Esophagus squamous epithelium (tissue), 5 donors: Measurements from ENCODE around the gene SYF2. TPM values are rescaled to one million over a fixed set of nuclear protein-coding genes. Genes with fewer than 3 reads are reported as not detected.
A peak's percentile ranks its signal among the peaks of the same experiment; 100 is the strongest.

ENCODE experiments used
- DNase-seq: peaks from one replicate; lab custom pipeline; 2025; lab: John Stamatoyannopoulos, UW
- H3K27ac ChIP-seq, 4 donors: fragments of 200-600 bp; sonication (generic); one replicate each; pipeline ENCODE4 v1.5.1; 2016 to 2019; ENCODE audit warnings: mild to moderate bottlenecking in 1 of 4
- H3K27me3 ChIP-seq, 4 donors: fragments of 200-600 bp; sonication (generic); 1 replicate in 3 of 4; 2 replicates in 1 of 4; pipeline versions ENCODE4 v1.5.1 to v1.6.0; 2017 to 2021; ENCODE audit warnings: antibody characterized with exemption in 1 of 4
- H3K36me3 ChIP-seq, 3 donors: fragments of 200-600 bp; sonication (generic); one replicate each; pipeline ENCODE4 v1.5.1; 2016 to 2019
- H3K4me1 ChIP-seq, 3 donors: fragments of 200-600 bp; sonication (generic); one replicate each; pipeline ENCODE4 v1.5.1; 2017 to 2019
- H3K4me3 ChIP-seq, 4 donors: fragments of 200-600 bp; sonication (generic); 1 replicate in 3 of 4; 2 replicates in 1 of 4; pipeline ENCODE4 v1.5.1; 2016 to 2019; ENCODE audit warnings: mild to moderate bottlenecking in 2 of 4, moderate library complexity in 1 of 4
- H3K9me3 ChIP-seq, 3 donors: fragments of 200-600 bp; sonication (generic); one replicate each; pipeline ENCODE4 v1.5.1; 2016 to 2019
- POLR2A ChIP-seq, 4 donors: fragments of 450-650 bp; IDR thresholded peaks; one replicate each; pipeline ENCODE4 v1.6.1; 2017; ENCODE audit warnings: antibody characterized with exemption in 4 of 4, mild to moderate bottlenecking in 4 of 4, moderate library complexity in 3 of 4
- WGBS, 2 donors: methylation state at CpG; one replicate each; pipeline ENCODE4 v1.1.5; 2018; 5-methylcytosine and 5-hydroxymethylcytosine counted together
- intact Hi-C: fragments of 100-400 bp; cut with DNase I; formaldehyde crosslinking; loops from one replicate; pipeline ENCODE4 v1.15.0; 2022
- total RNA-seq, 4 donors: library from RNA; depleted of rRNA; stranded (reverse); fragments of >200 nt; gene quantifications; one replicate each; pipeline ENCODE4 v1.1.0, GENCODE V29; 2016
- TF ChIP-seq, protein P1 (sequence below), 6 experiments: fragments of 450-650 bp in 4 of 6; fragments of 200-600 bp in 2 of 6; sonication (generic) in 2 of 6; IDR thresholded peaks; one replicate each; pipeline ENCODE4 v1.5.1; 2016 to 2019; ENCODE audit warnings: antibody characterized with exemption in 6 of 6, mild to moderate bottlenecking in 4 of 6, moderate library complexity in 4 of 6
- donor health status: DM: yes; HTN: yes; CAD: no.

The SYF2 gene
- total RNA-seq, 4 donors from 2014 or later = 14.5 to 53.2 (median 37.1) TPM

GRCh38 chr1:25201006-25201405 is 31.3 kb downstream of the SYF2 start:
- H3K36me3 ChIP-seq = no peaks in the 10 kb centered on the region
- H3K4me3 ChIP-seq = no peak overlapping the region
- WGBS, 2 donors = 74 to 79% methylated on average over 7 of the region's 7 CpGs
- H3K4me1 ChIP-seq = peaks cover 0 to 23% (median 10%) of the 10 kb centered on the region in 3 donors
- DNase-seq = no peak
- intact Hi-C loops = loop anchor here (5.0 kb wide), 1 partner anchor 354 kb away; no protein-coding TSS in a partner anchor
- no peak overlapping the region for H3K27ac ChIP-seq
- peaks cover 0 to 11% (median 0%) of the 10 kb centered on the region in 4 donors for H3K27me3 ChIP-seq
- TF ChIP-seq POLR2A (IDR thresholded peaks at IDR 0.05) = no peak
- TF ChIP-seq, protein P1, sequence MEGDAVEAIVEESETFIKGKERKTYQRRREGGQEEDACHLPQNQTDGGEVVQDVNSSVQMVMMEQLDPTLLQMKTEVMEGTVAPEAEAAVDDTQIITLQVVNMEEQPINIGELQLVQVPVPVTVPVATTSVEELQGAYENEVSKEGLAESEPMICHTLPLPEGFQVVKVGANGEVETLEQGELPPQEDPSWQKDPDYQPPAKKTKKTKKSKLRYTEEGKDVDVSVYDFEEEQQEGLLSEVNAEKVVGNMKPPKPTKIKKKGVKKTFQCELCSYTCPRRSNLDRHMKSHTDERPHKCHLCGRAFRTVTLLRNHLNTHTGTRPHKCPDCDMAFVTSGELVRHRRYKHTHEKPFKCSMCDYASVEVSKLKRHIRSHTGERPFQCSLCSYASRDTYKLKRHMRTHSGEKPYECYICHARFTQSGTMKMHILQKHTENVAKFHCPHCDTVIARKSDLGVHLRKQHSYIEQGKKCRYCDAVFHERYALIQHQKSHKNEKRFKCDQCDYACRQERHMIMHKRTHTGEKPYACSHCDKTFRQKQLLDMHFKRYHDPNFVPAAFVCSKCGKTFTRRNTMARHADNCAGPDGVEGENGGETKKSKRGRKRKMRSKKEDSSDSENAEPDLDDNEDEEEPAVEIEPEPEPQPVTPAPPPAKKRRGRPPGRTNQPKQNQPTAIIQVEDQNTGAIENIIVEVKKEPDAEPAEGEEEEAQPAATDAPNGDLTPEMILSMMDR (IDR thresholded peaks at IDR 0.05) = no peak
- no peaks in the 10 kb centered on the region for H3K9me3 ChIP-seq

DNA sequence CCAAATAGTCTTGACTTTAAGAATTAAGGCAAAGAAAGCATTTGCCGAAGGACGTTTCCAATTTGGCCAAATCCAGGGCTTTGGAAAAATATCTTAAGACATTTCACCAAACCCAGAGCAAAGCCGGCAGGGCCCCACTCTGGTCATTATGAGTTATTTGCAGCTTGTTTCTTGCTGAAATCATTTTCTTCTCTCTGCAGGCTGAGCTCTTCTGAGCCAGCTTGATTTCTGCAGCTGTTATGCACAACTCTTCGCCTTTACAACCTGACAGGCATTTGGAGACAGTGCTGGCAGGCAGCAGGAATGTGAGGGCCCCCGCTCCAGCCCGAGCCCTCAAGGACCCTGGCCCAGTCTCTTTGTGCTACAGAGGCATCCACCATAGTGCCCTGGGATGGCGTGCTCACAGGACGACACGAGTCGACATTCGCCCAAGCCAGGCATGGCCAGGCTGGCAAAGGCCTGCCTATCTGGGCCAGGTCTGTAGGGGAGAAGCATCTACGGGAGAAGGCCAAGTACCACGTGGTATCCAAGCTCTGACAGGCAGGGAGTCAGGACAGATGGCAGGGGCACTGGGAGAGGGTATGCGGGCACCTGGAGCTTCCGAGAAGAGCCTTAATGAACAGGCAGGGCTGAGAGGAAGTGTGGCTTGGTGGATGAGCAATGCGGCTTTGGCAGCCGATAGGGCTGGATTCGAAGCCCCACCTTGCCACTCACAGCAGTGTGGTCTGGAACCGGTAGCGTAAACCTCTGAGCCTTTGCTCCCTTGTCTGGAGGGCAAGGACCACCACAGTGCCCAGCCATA is 32.3 kb downstream of the SYF2 start:
- Histone ChIP-seq H3K36me3 (no peaks in the 10 kb centered on the region), H3K9me3 (no peaks in the 10 kb centered on the region), H3K4me3 (no peak overlapping the region), H3K4me1 (peaks cover 3 to 33% (median 10%) of the 10 kb centered on the region in 3 donors), H3K27me3 (peaks cover 0 to 2% (median 0%) of the 10 kb centered on the region in 4 donors), H3K27ac (peak overlapping the region in 1 of 4 donors; percentile 14)
- TF ChIP-seq, protein P1 (IDR thresholded peaks at IDR 0.05) = no peak
- no peak for TF ChIP-seq POLR2A (IDR thresholded peaks at IDR 0.05)
- intact Hi-C loops = loop anchor here (5.0 kb wide), 1 partner anchor 353 kb away; no protein-coding TSS in a partner anchor
- DNase-seq = no peak
- WGBS, 2 donors = 75 to 87% methylated on average over 9 to 13 of the region's 20 CpGs

- no peak overlapping the region for H3K4me3 ChIP-seq
- WGBS, 2 donors = 47 to 55% methylated on average over 17 to 18 of the region's 20 CpGs
- no peaks in the 10 kb centered on the region for H3K36me3 ChIP-seq
- DNase-seq = no peak
- intact Hi-C loops = no loop called here
- H3K4me1 ChIP-seq = peaks cover 5 to 45% (median 15%) of the 10 kb centered on the region in 3 donors
- peak overlapping the region in 1 of 4 donors; percentile 47 for H3K27ac ChIP-seq
- TF ChIP-seq, protein P1 (IDR thresholded peaks at IDR 0.05) = no peak
- no peaks in the 10 kb centered on the region for H3K27me3 ChIP-seq
- H3K9me3 ChIP-seq = no peaks in the 10 kb centered on the region
These were observed 33.5 kb downstream of the SYF2 start for GRCh38 chr1:25198663-25199252.

- no peak for DNase-seq
- Histone ChIP-seq H3K9me3 (no peaks in the 10 kb centered on the region), H3K36me3 (no peaks in the 10 kb centered on the region), H3K27me3 (peaks cover 0 to 1% (median 0%) of the 10 kb centered on the region in 4 donors), H3K4me1 (peaks cover 5 to 45% (median 15%) of the 10 kb centered on the region in 3 donors), H3K4me3 (no peak overlapping the region), H3K27ac (peak overlapping the region in 1 of 4 donors; percentile 47)
- 27 to 62% methylated on average over 11 of the region's 11 CpGs for WGBS, 2 donors
- intact Hi-C loops = no loop called here
- TF ChIP-seq POLR2A (IDR thresholded peaks at IDR 0.05) = no peak
- TF ChIP-seq, protein P1 (IDR thresholded peaks at IDR 0.05) = no peak
These were observed 34.2 kb downstream of the SYF2 start for GRCh38 chr1:25197982-25198662.
